GM21526 (cell line): ENCODE results near the gene TMEM115.
"Not testable (repeated sequence)": the region's sequence is repeated elsewhere in the genome, so short reads cannot be mapped to it uniquely, and the experiment has no call there.

ENCODE experiments used
- ATAC-seq: cut with Tn5 transposase; IDR thresholded peaks from one replicate; pipeline ENCODE4 v1.9.1; 2021; ENCODE audit warnings: moderate library complexity; ENCODE audit not compliant: unreplicated experiment, low FRiP score

The TMEM115 gene

DNA sequence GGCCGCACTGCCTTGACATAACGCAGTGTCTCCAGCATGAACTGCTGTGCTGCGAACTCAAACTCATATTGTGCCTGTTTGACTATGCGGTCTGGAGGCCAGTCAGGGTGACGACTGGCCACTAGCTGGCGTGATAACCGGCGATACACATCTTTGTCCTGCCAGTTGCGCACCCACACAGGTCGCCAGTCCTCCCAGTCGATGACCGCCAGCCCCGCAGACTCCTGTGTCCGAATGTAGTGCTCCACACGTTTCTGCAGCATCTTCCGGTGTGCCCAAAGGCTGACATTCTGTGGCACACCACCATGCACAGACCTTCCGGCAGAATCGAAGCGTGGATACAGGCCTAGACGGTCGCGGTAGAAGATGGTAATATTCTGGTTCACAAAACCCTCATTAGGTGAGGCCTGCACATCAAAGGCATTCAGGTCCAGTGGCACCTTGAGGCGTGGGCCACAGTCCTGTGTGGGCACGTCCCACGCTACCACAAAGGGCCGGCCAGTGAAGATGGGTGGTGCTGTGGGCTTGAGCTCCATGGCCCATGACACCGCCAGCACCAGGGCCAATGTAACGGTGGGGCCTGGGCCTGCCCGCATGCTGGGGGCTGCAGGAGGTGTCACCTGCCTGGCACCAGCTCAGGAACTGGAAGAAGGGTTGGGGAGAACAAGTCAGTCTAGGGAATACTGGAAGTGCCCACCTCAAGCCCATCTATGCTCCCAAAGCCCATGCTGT, 39.3 kb downstream of the TMEM115 start:
- no peak for ATAC-seq

DNA sequence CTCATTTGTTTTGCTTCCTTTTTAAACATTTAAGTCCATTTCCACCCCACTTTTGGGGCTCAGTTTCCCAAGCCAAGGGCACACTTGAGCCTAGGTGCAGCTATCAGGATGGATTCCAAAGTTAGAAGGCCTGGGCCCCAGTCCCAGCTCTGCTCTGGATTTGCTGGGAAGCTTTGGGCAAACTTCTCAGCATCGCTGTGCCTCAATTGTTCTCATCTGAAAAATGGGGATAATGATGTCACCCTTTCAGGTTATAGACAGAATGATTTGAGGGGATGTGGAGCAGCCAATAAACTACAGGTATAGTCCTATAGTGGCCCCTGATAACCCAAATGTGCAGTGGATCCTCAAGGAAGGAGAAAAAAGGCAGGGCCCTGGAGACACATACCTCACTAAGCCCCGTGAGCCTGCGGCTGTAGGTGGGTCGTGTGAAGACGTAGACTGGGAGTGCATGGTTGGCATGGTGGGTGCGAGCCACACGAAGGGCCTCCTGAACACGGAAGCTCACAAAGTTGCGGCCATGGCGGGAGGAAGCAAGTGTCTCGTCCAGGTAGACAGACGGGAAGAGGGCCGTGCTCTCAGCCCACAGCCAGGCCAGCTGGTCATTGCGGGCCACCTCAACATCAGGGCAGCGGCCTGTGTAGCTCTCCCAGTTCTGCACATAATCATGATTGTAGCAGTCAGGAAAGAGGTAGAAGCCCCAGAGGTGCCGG, 40.0 kb downstream of the TMEM115 start:
- no peak for ATAC-seq

DNA sequence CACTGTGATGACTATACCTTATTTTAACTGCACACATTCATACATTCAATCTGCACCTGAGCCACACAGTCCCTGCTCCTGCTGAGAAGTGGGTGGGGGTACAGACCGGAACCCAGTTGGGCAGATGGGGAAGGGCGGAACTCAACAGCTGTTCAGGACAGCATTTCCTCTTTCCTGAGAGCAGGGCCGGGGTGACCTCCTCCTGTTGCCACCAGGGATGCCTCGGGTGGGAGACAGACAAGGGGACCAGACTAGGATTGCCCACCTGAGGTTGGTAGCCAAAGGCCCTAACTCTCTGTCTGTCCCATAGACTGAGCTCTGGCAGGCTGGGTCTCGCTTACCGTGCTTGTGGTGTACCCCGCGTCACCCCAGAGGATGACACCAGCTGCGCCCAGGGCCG, 40.7 kb downstream of the TMEM115 start:
- no peak for ATAC-seq

DNA sequence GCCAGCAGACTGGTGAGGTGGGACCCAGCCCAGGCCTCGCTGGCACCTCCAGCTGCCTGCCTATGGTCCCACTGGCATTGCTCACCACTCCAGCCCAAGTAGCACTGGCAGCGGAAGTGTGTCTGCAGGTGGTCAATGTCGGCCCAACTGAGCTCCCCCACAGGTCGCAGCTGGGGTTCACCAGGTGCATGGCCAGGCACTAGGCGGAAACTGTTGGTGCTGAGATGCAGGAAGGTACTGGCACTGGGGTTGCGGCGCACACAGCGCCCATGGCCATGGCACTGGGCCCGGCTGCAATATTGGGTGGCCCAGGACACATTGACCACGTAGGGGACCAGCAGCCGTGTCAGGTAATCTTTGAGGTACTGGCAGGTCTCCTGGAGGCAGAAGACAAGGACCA, 41.2 kb downstream of the TMEM115 start:
- no peak for ATAC-seq

DNA sequence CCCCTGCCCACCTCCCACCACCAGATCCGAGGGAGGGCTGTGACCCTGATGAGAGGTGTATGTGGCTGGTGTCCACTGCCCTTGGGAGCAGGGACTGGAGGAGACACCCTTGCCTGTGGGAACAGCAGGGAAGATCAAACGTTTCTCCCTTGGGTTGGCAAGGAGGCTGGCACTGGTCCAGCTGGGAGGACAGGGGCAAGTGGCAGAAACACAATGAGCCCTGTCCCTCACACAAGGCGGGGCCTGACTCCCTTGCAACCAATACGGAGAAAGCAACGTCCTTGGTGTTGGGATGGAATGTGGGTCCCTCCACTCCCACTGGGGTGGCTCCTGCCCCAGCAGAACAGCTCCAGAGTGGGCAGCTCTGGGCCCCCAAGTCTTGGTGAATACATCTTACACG, 42.0 kb downstream of the TMEM115 start:
- no peak for ATAC-seq

DNA sequence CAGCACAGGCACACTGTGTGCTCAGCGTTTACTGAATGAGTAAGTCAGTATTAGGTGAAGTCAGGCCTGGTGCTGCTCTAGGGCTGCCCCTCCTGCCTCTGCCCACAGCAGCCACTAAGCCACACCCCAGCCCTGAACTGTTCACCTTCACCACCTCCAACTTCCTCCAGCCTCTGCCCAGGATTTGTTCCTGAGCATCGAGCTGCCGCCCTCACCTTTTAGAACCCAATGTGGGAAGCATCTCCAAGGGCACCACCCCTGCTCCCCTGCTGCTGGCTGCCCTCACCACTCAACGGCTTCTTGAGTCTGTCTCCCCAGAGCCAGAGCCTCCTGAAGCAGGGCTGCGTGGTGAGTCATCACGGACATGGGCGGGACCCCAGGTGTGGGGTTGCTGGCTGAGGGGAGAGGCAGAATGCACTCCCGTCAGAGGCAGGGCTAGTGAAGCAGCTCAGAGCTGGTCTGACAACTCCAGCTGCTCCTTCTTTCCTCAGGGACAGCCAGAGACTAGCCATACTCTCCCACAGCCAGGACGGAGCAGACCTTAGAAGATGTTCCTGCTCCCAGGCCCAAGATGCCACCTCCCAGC, 42.6 kb downstream of the TMEM115 start:
- ATAC-seq = no peak

DNA sequence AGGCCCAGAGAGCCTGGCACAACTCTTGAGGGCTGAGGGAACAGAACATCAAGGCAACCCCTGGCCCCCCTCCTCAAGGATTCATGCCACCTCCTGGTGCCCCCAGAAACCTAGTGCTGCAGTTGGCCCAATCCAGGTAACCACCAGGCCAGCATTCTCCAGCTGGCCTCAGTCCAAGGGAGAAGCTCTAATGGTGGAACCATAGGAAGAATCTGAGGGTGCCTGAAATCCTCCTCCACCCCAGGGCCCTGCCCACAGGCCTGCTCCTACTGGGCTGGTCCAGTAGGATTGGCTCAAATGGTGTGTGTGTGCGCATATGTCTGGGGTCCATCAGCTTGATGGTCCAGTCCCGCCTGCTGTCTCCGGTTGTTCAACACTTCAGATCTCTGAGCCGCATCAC, 44.5 kb downstream of the TMEM115 start:
- ATAC-seq = no peak

DNA sequence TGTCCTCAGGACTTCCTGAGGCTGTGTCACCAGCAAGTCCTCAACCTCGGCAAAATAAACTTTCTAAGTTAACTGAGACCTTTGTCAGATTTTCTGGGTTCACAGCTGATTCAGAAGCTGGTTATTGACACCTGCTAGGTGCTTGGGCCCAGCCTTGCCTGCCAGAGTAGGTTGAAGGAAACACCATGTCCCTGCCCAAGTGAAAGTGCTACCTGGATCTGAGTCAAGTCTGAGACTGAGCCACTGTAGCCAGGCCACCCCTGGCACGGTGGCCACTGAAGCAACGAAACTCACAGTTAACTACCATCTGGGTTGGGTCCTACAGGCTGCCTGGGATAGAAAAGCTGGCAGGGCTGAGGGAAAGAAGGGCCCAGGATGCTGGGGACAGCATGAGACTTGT, 45.0 kb downstream of the TMEM115 start:
- ATAC-seq = no peak

DNA sequence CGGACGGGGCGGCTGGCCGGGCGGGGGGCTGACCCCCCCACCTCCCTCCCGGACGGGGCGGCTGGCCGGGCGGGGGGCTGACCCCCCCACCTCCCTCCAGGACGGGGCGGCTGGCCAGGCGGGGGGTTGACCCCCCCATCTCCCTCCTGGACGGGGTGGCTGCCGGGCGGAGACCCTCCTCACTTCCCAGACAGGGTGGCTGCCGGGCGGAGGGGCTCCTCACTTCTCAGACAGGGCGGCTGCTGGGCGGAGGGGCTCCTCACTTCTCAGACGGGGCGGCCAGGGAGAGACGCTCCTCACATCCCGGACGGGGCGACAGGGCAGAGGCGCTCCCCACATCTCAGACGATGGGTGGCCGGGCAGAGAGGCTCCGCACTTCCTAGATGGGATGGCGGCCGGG, 47.3 kb downstream of the TMEM115 start:
- not testable (repeated sequence) for ATAC-seq
